Panc1 (cell line): ENCODE data around the gene MSANTD4. TPM values are rescaled to one million over a fixed set of nuclear protein-coding genes. Genes with fewer than 3 reads are reported as not detected.
"Not testable (repeated sequence)": the region's sequence is repeated elsewhere in the genome, so short reads cannot be mapped to it uniquely, and the experiment has no call there.

Experiments used
- ATAC-seq: fragments of 200-7000 bp; cut with Tn5 transposase; 2 replicates; pipeline ENCODE4 v1.9.1; 2020; ENCODE audit warnings: mild to moderate bottlenecking, moderate library complexity
- BruUV-seq: library from RNA; stranded (reverse); fragments of 400-500 nt; replicated peaks from 2 replicates; lab custom pipeline; 2021; lab: Mats Ljungman, UMichigan
- CTCF ChIA-PET: fragments of 300-600 bp; sonication (Branson Sonifier 250); formaldehyde crosslinking; loops from one replicate; lab custom pipeline; 2022; ENCODE audit warnings: antibody characterized with exemption; lab: Charles Lee
- POLR2A ChIA-PET: fragments of 300-600 bp; sonication (Branson Sonifier 250); formaldehyde crosslinking; loops from one replicate; lab custom pipeline; 2022; ENCODE audit warnings: antibody characterized with exemption; lab: Charles Lee
- DNase-seq: peaks from one replicate; pipeline ENCODE4 v3.0.0-alpha.2; 2010; ENCODE audit warnings: low read depth, low spot score
- H3K27ac ChIP-seq: 2 replicates; pipeline ENCODE4 v1.5.1; 2011; ENCODE audit warnings: mild to moderate bottlenecking, low read length, inconsistent platforms
- H3K27me3 ChIP-seq: fragments of 200-500 bp; sonication (Bioruptor generic); 2 replicates; pipeline ENCODE4 v1.6.0; 2014; ENCODE audit warnings: low read length, inconsistent platforms; ENCODE audit not compliant: control insufficient read depth, insufficient read depth
- H3K36me3 ChIP-seq: fragments of 200-500 bp; sonication (Bioruptor generic); 2 replicates; pipeline ENCODE4 v1.5.1; 2014; ENCODE audit warnings: inconsistent platforms, mild to moderate bottlenecking, low read length, moderate library complexity; ENCODE audit not compliant: control insufficient read depth, insufficient read depth
- H3K4me1 ChIP-seq: 2 replicates; pipeline ENCODE4 v1.5.1; 2011; ENCODE audit warnings: inconsistent platforms, mild to moderate bottlenecking, low read length, moderate library complexity; ENCODE audit not compliant: control insufficient read depth, insufficient read depth
- H3K4me3 ChIP-seq, 2 experiments: 2 replicates each; pipeline ENCODE4 v1.5.1; 2011 to 2012; ENCODE audit warnings: low read depth in 2 of 2, low read length in 2 of 2, mild to moderate bottlenecking in 2 of 2, inconsistent platforms in 1 of 2, moderate library complexity in 1 of 2
- H3K9me3 ChIP-seq: fragments of 200-500 bp; sonication (Bioruptor generic); 2 replicates; pipeline ENCODE4 v1.5.1; 2014; ENCODE audit warnings: low read depth, mild to moderate bottlenecking, inconsistent platforms, low read length, moderate library complexity; ENCODE audit not compliant: control insufficient read depth, insufficient read depth
- POLR2AphosphoS5 ChIP-seq: IDR thresholded peaks from 2 replicates; pipeline ENCODE4 v1.6.1; 2012; ENCODE audit warnings: mild to moderate bottlenecking, low read depth, low read length, moderate library complexity
- SIN3A ChIP-seq: IDR thresholded peaks from 2 replicates; pipeline ENCODE4 v1.6.1; 2012; ENCODE audit warnings: low read depth, mild to moderate bottlenecking, low read length, moderate library complexity, borderline replicate concordance; ENCODE audit not compliant: insufficient read depth
- TCF7L2 ChIP-seq: IDR thresholded peaks from 2 replicates; pipeline ENCODE4 v1.6.1; 2011; ENCODE audit warnings: mild to moderate bottlenecking, low read depth, low read length, inconsistent platforms
- in situ Hi-C: cut with HindIII; loops from 2 replicates; pipeline ENCODE4 v1.10.0; 2016; ENCODE audit warnings: low sequenced_read_pairs, low pct_unique_long_range_greater_than_20kb
- intact Hi-C: fragments of 100-400 bp; cut with micrococcal nuclease; formaldehyde crosslinking; loops from one replicate; pipeline ENCODE4 v1.10.0; 2022; ENCODE audit not compliant: unreplicated experiment
- total RNA-seq: library from RNA; stranded (reverse); gene quantifications from one replicate; pipeline ENCODE4 v1.2.1, GENCODE V29; 2021; ENCODE audit not compliant: unreplicated experiment
- TF ChIP-seq, protein P1 (sequence below): fragments of 450-650 bp; IDR thresholded peaks from 2 replicates; pipeline ENCODE4 v1.5.1; 2017; ENCODE audit warnings: mild to moderate bottlenecking
- TF ChIP-seq, protein P2 (sequence below), 2 experiments: IDR thresholded peaks; 2 replicates each; pipeline ENCODE4 v1.6.1; 2011 to 2012; ENCODE audit warnings: low read depth in 2 of 2, control low read depth in 1 of 2, low read length in 1 of 2, mild to moderate bottlenecking in 1 of 2, moderate library complexity in 1 of 2; ENCODE audit not compliant: insufficient read depth in 1 of 2

The MSANTD4 gene
- total RNA-seq, 1 experiment from 2014 or later: 19.6 TPM

DNA sequence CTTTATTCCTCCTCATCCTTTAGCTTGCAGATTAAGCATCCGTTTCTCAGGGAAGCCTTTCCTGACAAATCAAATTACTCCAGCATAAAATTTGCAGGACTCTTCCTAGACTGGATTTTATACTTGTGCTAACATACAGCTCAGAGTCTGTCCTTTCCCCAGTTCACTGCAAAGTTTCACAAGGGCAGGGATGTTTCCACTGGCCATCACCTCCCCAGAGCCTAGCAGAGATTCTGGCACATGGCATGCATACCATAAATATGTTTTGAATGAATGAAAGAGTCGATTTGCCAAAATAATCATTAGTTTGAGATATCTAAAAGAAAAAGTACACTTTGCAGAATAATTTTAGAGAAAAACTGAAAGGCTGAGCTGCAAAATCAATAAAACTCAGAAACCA is 10.6 kb downstream of the MSANTD4 start:
- Histone ChIP-seq H3K27ac (no peak overlapping the region), H3K36me3 (peaks cover 9% of the 10 kb centered on the region), H3K4me3 (no peak overlapping the region), H3K4me1 (no peaks in the 10 kb centered on the region), H3K9me3 (peaks cover 8% of the 10 kb centered on the region; the same call in 1 of the 2 replicates), H3K27me3 (no peaks in the 10 kb centered on the region)
- BruUV-seq: no TSS peak
- POLR2A ChIA-PET: no interaction called here
- TF ChIP-seq TCF7L2 (no peak), POLR2AphosphoS5 (no peak)
- in situ Hi-C loops (no loop called here), intact Hi-C loops (no loop called here)
- CTCF ChIA-PET: no interaction called here
- ATAC-seq: no peak
- DNase-seq: no peak

- BruUV-seq, H3K36me3 ChIP-seq, H3K27ac ChIP-seq, H3K4me1 ChIP-seq, DNase-seq, intact Hi-C loops, CTCF ChIA-PET, in situ Hi-C loops, POLR2A ChIA-PET, H3K4me3 ChIP-seq, H3K27me3 ChIP-seq, ATAC-seq: not testable (repeated sequence)
- H3K9me3 ChIP-seq: peaks cover 10% of the 10 kb centered on the region; the same call in 1 of the 2 replicates
These were observed 18.9 kb downstream of the MSANTD4 start for GRCh38 chr11:106003094-106003493.

- Histone ChIP-seq H3K36me3 (no peaks in the 10 kb centered on the region), H3K9me3 (peaks cover 7% of the 10 kb centered on the region; the same call in 1 of the 2 replicates), H3K4me1 (no peaks in the 10 kb centered on the region), H3K27ac (no peak overlapping the region), H3K4me3 (no peak overlapping the region), H3K27me3 (no peaks in the 10 kb centered on the region)
- ATAC-seq (no peak), DNase-seq (no peak)
- BruUV-seq: no TSS peak
- in situ Hi-C loops: no loop called here
- ChIA-PET POLR2A (no interaction called here), CTCF (no interaction called here)
- intact Hi-C loops: no loop called here
- TF ChIP-seq SIN3A: no peak
- no peak for TF ChIP-seq POLR2AphosphoS5
- TF ChIP-seq, protein P1, sequence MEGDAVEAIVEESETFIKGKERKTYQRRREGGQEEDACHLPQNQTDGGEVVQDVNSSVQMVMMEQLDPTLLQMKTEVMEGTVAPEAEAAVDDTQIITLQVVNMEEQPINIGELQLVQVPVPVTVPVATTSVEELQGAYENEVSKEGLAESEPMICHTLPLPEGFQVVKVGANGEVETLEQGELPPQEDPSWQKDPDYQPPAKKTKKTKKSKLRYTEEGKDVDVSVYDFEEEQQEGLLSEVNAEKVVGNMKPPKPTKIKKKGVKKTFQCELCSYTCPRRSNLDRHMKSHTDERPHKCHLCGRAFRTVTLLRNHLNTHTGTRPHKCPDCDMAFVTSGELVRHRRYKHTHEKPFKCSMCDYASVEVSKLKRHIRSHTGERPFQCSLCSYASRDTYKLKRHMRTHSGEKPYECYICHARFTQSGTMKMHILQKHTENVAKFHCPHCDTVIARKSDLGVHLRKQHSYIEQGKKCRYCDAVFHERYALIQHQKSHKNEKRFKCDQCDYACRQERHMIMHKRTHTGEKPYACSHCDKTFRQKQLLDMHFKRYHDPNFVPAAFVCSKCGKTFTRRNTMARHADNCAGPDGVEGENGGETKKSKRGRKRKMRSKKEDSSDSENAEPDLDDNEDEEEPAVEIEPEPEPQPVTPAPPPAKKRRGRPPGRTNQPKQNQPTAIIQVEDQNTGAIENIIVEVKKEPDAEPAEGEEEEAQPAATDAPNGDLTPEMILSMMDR: no peak
- TF ChIP-seq, protein P2, sequence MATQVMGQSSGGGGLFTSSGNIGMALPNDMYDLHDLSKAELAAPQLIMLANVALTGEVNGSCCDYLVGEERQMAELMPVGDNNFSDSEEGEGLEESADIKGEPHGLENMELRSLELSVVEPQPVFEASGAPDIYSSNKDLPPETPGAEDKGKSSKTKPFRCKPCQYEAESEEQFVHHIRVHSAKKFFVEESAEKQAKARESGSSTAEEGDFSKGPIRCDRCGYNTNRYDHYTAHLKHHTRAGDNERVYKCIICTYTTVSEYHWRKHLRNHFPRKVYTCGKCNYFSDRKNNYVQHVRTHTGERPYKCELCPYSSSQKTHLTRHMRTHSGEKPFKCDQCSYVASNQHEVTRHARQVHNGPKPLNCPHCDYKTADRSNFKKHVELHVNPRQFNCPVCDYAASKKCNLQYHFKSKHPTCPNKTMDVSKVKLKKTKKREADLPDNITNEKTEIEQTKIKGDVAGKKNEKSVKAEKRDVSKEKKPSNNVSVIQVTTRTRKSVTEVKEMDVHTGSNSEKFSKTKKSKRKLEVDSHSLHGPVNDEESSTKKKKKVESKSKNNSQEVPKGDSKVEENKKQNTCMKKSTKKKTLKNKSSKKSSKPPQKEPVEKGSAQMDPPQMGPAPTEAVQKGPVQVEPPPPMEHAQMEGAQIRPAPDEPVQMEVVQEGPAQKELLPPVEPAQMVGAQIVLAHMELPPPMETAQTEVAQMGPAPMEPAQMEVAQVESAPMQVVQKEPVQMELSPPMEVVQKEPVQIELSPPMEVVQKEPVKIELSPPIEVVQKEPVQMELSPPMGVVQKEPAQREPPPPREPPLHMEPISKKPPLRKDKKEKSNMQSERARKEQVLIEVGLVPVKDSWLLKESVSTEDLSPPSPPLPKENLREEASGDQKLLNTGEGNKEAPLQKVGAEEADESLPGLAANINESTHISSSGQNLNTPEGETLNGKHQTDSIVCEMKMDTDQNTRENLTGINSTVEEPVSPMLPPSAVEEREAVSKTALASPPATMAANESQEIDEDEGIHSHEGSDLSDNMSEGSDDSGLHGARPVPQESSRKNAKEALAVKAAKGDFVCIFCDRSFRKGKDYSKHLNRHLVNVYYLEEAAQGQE (IDR thresholded peaks at IDR 0.05; ENCODE audit: insufficient read depth in 1 of 2, low read depth in 2 of 2, low read length in 1 of 2): no peak
- TF ChIP-seq TCF7L2: no peak
These were observed 20.6 kb downstream of the MSANTD4 start for GRCh38 chr11:106001304-106002012.
